ENCODE results near the gene ST6GALNAC4.

- TF ChIP-seq CTCF (conservative IDR thresholded peaks at IDR 0.05) (no peak), ZFX (IDR thresholded peaks at IDR 0.05) (no peak)
Observed at GRCh38 chr9:127908660-127908926, 8.2 kb downstream of the ST6GALNAC4 start.
